ENCODE data around the gene UXS1. TPM values are rescaled to one million over a fixed set of nuclear protein-coding genes. Genes with fewer than 3 reads are reported as not detected.

UXS1 gene
- total RNA-seq, 3 donors from 2014 or later, result 17.9 to 38.1 (median 30.5) TPM

DNA sequence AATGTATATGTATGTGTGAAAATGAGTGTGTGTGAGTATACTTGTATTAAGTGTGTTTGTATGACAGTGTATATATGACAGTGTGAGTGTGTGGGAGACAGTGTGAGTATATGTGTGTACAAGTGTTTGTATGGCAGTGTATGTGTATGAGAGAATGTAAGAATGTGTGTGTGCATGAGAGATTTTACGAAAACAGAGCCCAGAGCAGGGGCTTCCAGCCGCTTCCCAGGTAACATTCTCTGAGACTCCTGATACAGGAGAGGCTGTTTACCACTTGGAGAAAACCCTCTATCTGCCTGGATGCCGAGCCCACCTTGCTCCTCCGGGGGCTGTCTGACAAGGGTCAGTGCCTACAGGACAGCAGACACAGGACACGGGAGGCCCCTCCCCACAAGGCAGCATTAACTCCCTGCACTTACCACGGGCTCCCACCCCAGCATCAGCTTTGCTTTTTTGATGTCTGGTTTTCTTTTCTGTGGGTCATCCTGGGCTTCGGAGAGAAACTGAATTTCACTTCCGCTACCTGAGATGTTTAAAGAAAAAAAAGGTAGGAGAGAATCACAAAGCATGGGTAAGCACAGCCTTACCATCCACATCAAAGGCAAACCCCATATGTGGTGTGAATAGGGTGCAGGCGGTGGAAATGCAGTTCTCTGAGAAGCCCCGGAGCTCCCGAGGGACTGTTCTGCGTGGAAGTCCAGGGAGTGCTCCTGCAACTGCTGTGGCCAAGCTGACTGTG, 97.6 kb downstream of the UXS1 start:
- Histone ChIP-seq H3K36me3 (no peaks in the 10 kb centered on the region), H3K9me3 (no peaks in the 10 kb centered on the region), H3K4me1 (no peaks in the 10 kb centered on the region), H3K27ac (no peak overlapping the region), H3K4me3 (no peak overlapping the region), H3K27me3 (no peaks in the 10 kb centered on the region)
- intact Hi-C loops (cut with DNase I; ENCODE audit: low total_unique reads), result no loop called here
- no peak for DNase-seq (ENCODE audit: low spot score in 2 of 2)
- TF ChIP-seq CTCF (IDR thresholded peaks at IDR 0.05) (no peak), POLR2A (IDR thresholded peaks at IDR 0.05) (no peak), POLR2AphosphoS5 (IDR thresholded peaks at IDR 0.05) (no peak)

DNA sequence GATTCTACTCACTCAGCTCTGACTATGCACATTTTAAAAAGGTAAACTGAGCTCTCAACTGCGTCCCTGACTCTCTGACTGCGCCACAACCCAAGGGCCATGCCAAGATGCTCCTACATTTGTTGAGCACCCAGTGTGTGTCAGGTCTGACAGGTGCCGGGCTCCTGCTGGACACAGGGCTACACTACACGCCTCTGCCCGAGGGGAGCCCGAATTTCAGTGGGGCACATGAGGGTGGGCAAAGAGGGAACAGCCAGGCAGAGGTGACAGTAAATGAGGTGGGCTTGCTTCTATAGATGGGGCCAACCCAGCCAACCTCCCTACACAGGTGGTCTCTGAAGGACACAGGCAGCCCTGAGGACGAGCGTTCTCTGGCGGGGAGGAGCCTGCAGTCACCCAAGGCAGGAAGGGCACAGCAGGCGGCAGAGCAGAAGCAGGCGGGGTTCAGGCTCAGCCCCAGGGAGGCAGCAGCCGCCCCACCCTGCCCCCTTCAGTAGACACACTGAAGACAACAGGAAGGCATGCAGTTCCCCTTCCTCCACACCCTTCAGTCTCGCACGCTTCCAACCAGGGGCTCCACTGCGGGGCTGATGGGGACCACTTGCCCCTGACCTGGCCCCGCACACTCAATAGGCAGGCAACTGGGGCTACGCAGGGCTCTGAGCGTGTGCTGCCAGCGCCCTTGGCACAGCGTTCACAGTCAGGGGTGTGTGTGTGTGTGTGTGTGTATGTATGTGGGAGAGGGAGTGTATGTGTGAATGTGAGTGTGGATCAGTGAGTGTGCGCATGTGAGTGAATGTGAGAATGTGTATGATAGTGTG, 98.4 kb downstream of the UXS1 start:
- Histone ChIP-seq H3K27ac (no peak overlapping the region), H3K36me3 (no peaks in the 10 kb centered on the region), H3K27me3 (no peaks in the 10 kb centered on the region), H3K9me3 (no peaks in the 10 kb centered on the region), H3K4me3 (no peak overlapping the region), H3K4me1 (no peaks in the 10 kb centered on the region)
- TF ChIP-seq POLR2A (IDR thresholded peaks at IDR 0.05) (no peak), CTCF (IDR thresholded peaks at IDR 0.05) (no peak)
- no peak for DNase-seq (ENCODE audit: low spot score in 2 of 2)
- intact Hi-C loops (cut with DNase I; ENCODE audit: low total_unique reads), result no loop called here

- no peak for DNase-seq (ENCODE audit: low spot score in 2 of 2)
- Histone ChIP-seq H3K9me3 (no peaks in the 10 kb centered on the region), H3K27ac (no peak overlapping the region), H3K27me3 (no peaks in the 10 kb centered on the region), H3K36me3 (no peaks in the 10 kb centered on the region), H3K4me1 (no peaks in the 10 kb centered on the region), H3K4me3 (no peak overlapping the region)
- TF ChIP-seq POLR2AphosphoS5 (IDR thresholded peaks at IDR 0.05) (no peak), POLR2A (IDR thresholded peaks at IDR 0.05) (no peak), CTCF (IDR thresholded peaks at IDR 0.05) (no peak)
- intact Hi-C loops (cut with DNase I; ENCODE audit: low total_unique reads), result no loop called here
Observed at GRCh38 chr2:106094131-106094841, 99.8 kb downstream of the UXS1 start.

- Histone ChIP-seq H3K4me1 (no peaks in the 10 kb centered on the region), H3K27ac (no peak overlapping the region), H3K4me3 (no peak overlapping the region), H3K9me3 (no peaks in the 10 kb centered on the region), H3K27me3 (no peaks in the 10 kb centered on the region), H3K36me3 (no peaks in the 10 kb centered on the region)
- DNase-seq (ENCODE audit: low spot score in 2 of 2), result no peak
- intact Hi-C loops (cut with DNase I; ENCODE audit: low total_unique reads), result no loop called here
- TF ChIP-seq POLR2A (IDR thresholded peaks at IDR 0.05), result no peak
- TF ChIP-seq CTCF (IDR thresholded peaks at IDR 0.05), result no peak
- TF ChIP-seq POLR2AphosphoS5 (IDR thresholded peaks at IDR 0.05), result no peak
Observed at GRCh38 chr2:106090916-106091618, 103.0 kb downstream of the UXS1 start.
